H9 (cell line): Measurements from ENCODE around the gene NCKAP5. TPM values are rescaled to one million over a fixed set of nuclear protein-coding genes. Genes with fewer than 3 reads are reported as not detected.

Experiments used
- DNase-seq: peaks from one replicate; pipeline ENCODE4 v3.0.0-alpha.2; 2017
- H2AFZ ChIP-seq: one replicate; pipeline ENCODE4 v1.6.1; 2013; ENCODE audit warnings: mild to moderate bottlenecking, low read length, control low read depth, moderate library complexity
- H2AK5ac ChIP-seq: 2 replicates; pipeline ENCODE4 v1.6.1; 2013; ENCODE audit warnings: low read length, control low read depth, mixed read lengths; ENCODE audit not compliant: insufficient read length
- H2BK120ac ChIP-seq: one replicate; pipeline ENCODE4 v1.6.1; 2013; ENCODE audit warnings: low read depth, mild to moderate bottlenecking, low read length, control low read depth, inconsistent platforms; ENCODE audit not compliant: poor library complexity, severe bottlenecking
- H2BK12ac ChIP-seq: 2 replicates; pipeline ENCODE4 v1.6.1; 2013; ENCODE audit warnings: low read length, control low read depth, mixed read lengths, low read depth; ENCODE audit not compliant: insufficient read length
- H2BK15ac ChIP-seq: 2 replicates; pipeline ENCODE4 v1.6.1; 2013; ENCODE audit warnings: low read depth, low read length, control low read depth
- H2BK20ac ChIP-seq: one replicate; pipeline ENCODE4 v1.6.1; 2013; ENCODE audit warnings: low read depth, mild to moderate bottlenecking, low read length, control low read depth, inconsistent platforms; ENCODE audit not compliant: poor library complexity, severe bottlenecking
- H2BK5ac ChIP-seq: 2 replicates; pipeline ENCODE4 v1.6.1; 2013; ENCODE audit warnings: low read length, control low read depth, mixed read lengths; ENCODE audit not compliant: insufficient read length
- H3K14ac ChIP-seq: 2 replicates; pipeline ENCODE4 v1.6.1; 2013; ENCODE audit warnings: low read length, control low read depth; ENCODE audit not compliant: insufficient read depth
- H3K18ac ChIP-seq: 2 replicates; pipeline ENCODE4 v1.6.1; 2013; ENCODE audit warnings: low read depth, mild to moderate bottlenecking, mixed read lengths, low read length, control low read depth; ENCODE audit not compliant: insufficient read length
- H3K23ac ChIP-seq: 2 replicates; pipeline ENCODE4 v1.6.1; 2013; ENCODE audit warnings: low read length, control low read depth, mixed read lengths, low read depth; ENCODE audit not compliant: insufficient read length
- H3K23me2 ChIP-seq: 2 replicates; pipeline ENCODE4 v1.6.1; 2013; ENCODE audit warnings: low read depth, mild to moderate bottlenecking, mixed read lengths, low read length, control low read depth; ENCODE audit not compliant: insufficient read length, poor library complexity, severe bottlenecking
- H3K27ac ChIP-seq: 2 replicates; pipeline ENCODE4 v1.5.1; 2013; ENCODE audit warnings: low read length, control low read depth, mixed read lengths, low read depth; ENCODE audit not compliant: insufficient read length
- H3K27me3 ChIP-seq: 2 replicates; pipeline ENCODE4 v1.6.1; 2013; ENCODE audit warnings: low read length, control low read depth, inconsistent platforms; ENCODE audit not compliant: insufficient read depth
- H3K4ac ChIP-seq: 2 replicates; pipeline ENCODE4 v1.6.1; 2013; ENCODE audit warnings: low read depth, mild to moderate bottlenecking, control low read depth, inconsistent platforms, low read length, moderate library complexity
- H3K4me1 ChIP-seq: 2 replicates; pipeline ENCODE4 v1.6.1; 2013; ENCODE audit warnings: low read length, control low read depth, inconsistent platforms; ENCODE audit not compliant: insufficient read depth
- H3K4me2 ChIP-seq: 2 replicates; pipeline ENCODE4 v1.6.1; 2013; ENCODE audit warnings: low read length, control low read depth, mixed read lengths; ENCODE audit not compliant: insufficient read length, insufficient read depth
- H3K56ac ChIP-seq: 2 replicates; pipeline ENCODE4 v1.6.1; 2013; ENCODE audit warnings: low read depth, mild to moderate bottlenecking, mixed read lengths, low read length, control low read depth; ENCODE audit not compliant: insufficient read length
- H3K79me1 ChIP-seq: 2 replicates; pipeline ENCODE4 v1.6.1; 2013; ENCODE audit warnings: low read depth, mild to moderate bottlenecking, moderate library complexity, low read length, control low read depth, inconsistent platforms; ENCODE audit not compliant: insufficient read depth, poor library complexity, severe bottlenecking
- H3K79me2 ChIP-seq: 2 replicates; pipeline ENCODE4 v1.6.1; 2013; ENCODE audit warnings: low read length, control low read depth, inconsistent platforms; ENCODE audit not compliant: insufficient read depth
- H3K9ac ChIP-seq: 2 replicates; pipeline ENCODE4 v1.6.1; 2013; ENCODE audit warnings: low read length, control low read depth, mixed read lengths; ENCODE audit not compliant: insufficient read length; ENCODE audit errors: extremely low read depth
- H3K9me3 ChIP-seq: one replicate; pipeline ENCODE4 v1.6.1; 2013; ENCODE audit warnings: low read depth, low read length, inconsistent platforms; ENCODE audit not compliant: control insufficient read depth
- H3T11ph ChIP-seq: one replicate; pipeline ENCODE4 v1.6.1; 2013; ENCODE audit warnings: mild to moderate bottlenecking, low read length, control low read depth, inconsistent platforms
- H4K20me1 ChIP-seq: one replicate; pipeline ENCODE4 v1.6.1; 2013; ENCODE audit not compliant: control insufficient read depth, insufficient read length, insufficient read depth
- H4K5ac ChIP-seq: 2 replicates; pipeline ENCODE4 v1.6.1; 2013; ENCODE audit warnings: low read depth, mild to moderate bottlenecking, mixed read lengths, low read length, control low read depth; ENCODE audit not compliant: insufficient read length
- H4K8ac ChIP-seq: replicated peaks from 2 replicates; pipeline ENCODE4 v1.6.1; 2013; ENCODE audit warnings: low read length, control low read depth, mixed read lengths, low read depth; ENCODE audit not compliant: insufficient read length
- H4K91ac ChIP-seq: 2 replicates; pipeline ENCODE4 v1.6.1; 2013; ENCODE audit warnings: low read depth, mild to moderate bottlenecking, moderate library complexity, mixed read lengths, low read length, control low read depth; ENCODE audit not compliant: insufficient read length
- H3K27ac Mint-ChIP-seq, 3 experiments: 2 replicates in 2 of 3; 3 replicates in 1 of 3; pipeline ENCODE4 v1.8.0; 2020 to 2021; ENCODE audit warnings: mixed read lengths in 3 of 3, mild to moderate bottlenecking in 1 of 3, moderate library complexity in 1 of 3
- H3K27me3 Mint-ChIP-seq: 2 replicates; pipeline ENCODE4 v1.8.0; 2021; ENCODE audit warnings: low read depth, mild to moderate bottlenecking, moderate library complexity, mixed read lengths
- H3K36me3 Mint-ChIP-seq, 3 experiments: 2 replicates in 2 of 3; 3 replicates in 1 of 3; pipeline ENCODE4 v1.8.0; 2020 to 2021; ENCODE audit warnings: low read depth in 3 of 3, mixed read lengths in 3 of 3; ENCODE audit not compliant: insufficient read depth in 1 of 3
- H3K4me1 Mint-ChIP-seq, 2 experiments: 2 replicates each; pipeline ENCODE4 v1.8.0; 2020; ENCODE audit warnings: mixed read lengths in 2 of 2
- H3K4me3 Mint-ChIP-seq, 2 experiments: 2 replicates in 1 of 2; 3 replicates in 1 of 2; pipeline ENCODE4 v1.8.0; 2020 to 2021; ENCODE audit warnings: mild to moderate bottlenecking in 2 of 2, mixed read lengths in 2 of 2, moderate library complexity in 1 of 2
- H3K9me3 Mint-ChIP-seq, 2 experiments: 2 replicates in 1 of 2; 3 replicates in 1 of 2; pipeline ENCODE4 v1.8.0; 2020; ENCODE audit warnings: mild to moderate bottlenecking in 2 of 2, mixed read lengths in 2 of 2, moderate library complexity in 1 of 2
- WGBS: extraction: QIAGEN DNeasy Blood & Tissue Kit; methylation state at CpG from one replicate; pipeline ENCODE4 v1.1.7; 2013; ENCODE audit warnings: missing lambda C conversion rate, low lambda C conversion rate, mixed read lengths; ENCODE audit not compliant: insufficient read length; ENCODE audit errors: extremely low coverage; 5-methylcytosine and 5-hydroxymethylcytosine counted together
- total RNA-seq: library from RNA; stranded (reverse); gene quantifications from 2 replicates; pipeline ENCODE4 v1.2.1, GENCODE V29; 2021
- TF ChIP-seq, protein P1 (sequence below): fragments of 200-600 bp; sonication (generic); conservative IDR thresholded peaks from 3 replicates; pipeline ENCODE4 v1.8.0; 2021; ENCODE audit warnings: antibody characterized with exemption, mild to moderate bottlenecking

Gene NCKAP5
- total RNA-seq, 1 experiment from 2014 or later: 0.26 TPM

DNA sequence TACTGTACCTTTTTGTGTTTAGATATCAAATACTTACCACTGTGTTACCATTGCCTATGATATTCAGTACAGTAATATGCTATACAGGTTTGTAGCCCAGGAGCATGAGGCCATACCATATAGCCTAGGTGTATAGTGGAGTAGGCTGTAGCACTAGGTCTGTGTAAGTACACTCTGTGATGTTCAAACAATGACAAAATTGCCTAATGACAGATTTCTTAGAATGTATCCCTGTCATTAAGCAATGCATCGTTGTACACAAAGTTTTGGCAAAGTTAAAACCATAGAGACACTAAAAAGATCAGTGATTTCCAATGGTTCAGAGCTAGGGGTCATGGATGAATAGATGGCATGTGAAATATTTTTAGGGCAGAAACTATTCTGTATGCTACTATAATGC, 415.5 kb downstream of the NCKAP5 start:
- H2AFZ ChIP-seq: no peak overlapping the region
- no peak overlapping the region for H4K5ac ChIP-seq
- H3K9me3 ChIP-seq: no peaks in the 10 kb centered on the region
- no peak overlapping the region for H3K9ac ChIP-seq
- Mint-ChIP-seq H3K9me3 (peaks cover 17 to 18% of the 10 kb centered on the region in 2 experiments; a peak in 4 of 5 replicates), H3K27me3 (no peaks in the 10 kb centered on the region), H3K4me3 (no peak overlapping the region), H3K4me1 (peaks cover 4 to 5% of the 10 kb centered on the region in 2 experiments; a peak in 3 of 4 replicates), H3K27ac (no peak overlapping the region), H3K36me3 (peaks cover 0 to 16% (median 2%) of the 10 kb centered on the region in 3 experiments; a peak in 6 of 7 replicates)
- no peak overlapping the region for H3K4me2 ChIP-seq
- H2AK5ac ChIP-seq: no peak overlapping the region
- no peak overlapping the region for H3K27ac ChIP-seq
- no peaks in the 10 kb centered on the region for H3K79me2 ChIP-seq
- H4K8ac ChIP-seq: no peak overlapping the region
- TF ChIP-seq, protein P1, sequence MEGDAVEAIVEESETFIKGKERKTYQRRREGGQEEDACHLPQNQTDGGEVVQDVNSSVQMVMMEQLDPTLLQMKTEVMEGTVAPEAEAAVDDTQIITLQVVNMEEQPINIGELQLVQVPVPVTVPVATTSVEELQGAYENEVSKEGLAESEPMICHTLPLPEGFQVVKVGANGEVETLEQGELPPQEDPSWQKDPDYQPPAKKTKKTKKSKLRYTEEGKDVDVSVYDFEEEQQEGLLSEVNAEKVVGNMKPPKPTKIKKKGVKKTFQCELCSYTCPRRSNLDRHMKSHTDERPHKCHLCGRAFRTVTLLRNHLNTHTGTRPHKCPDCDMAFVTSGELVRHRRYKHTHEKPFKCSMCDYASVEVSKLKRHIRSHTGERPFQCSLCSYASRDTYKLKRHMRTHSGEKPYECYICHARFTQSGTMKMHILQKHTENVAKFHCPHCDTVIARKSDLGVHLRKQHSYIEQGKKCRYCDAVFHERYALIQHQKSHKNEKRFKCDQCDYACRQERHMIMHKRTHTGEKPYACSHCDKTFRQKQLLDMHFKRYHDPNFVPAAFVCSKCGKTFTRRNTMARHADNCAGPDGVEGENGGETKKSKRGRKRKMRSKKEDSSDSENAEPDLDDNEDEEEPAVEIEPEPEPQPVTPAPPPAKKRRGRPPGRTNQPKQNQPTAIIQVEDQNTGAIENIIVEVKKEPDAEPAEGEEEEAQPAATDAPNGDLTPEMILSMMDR: no peak
- no peak overlapping the region for H2BK12ac ChIP-seq
- no peak overlapping the region for H3K4ac ChIP-seq
- no peak overlapping the region for H2BK20ac ChIP-seq
- H3K23me2 ChIP-seq: no peaks in the 10 kb centered on the region
- H3K4me1 ChIP-seq: no peaks in the 10 kb centered on the region
- no peak overlapping the region for H3T11ph ChIP-seq
- H3K56ac ChIP-seq: no peak overlapping the region
- no peaks in the 10 kb centered on the region for H3K79me1 ChIP-seq
- H3K23ac ChIP-seq: no peak overlapping the region
- H2BK5ac ChIP-seq: no peak overlapping the region
- DNase-seq: no peak
- H4K91ac ChIP-seq: no peak overlapping the region
- no peak overlapping the region for H2BK15ac ChIP-seq
- no peak overlapping the region for H3K18ac ChIP-seq
- H2BK120ac ChIP-seq: no peak overlapping the region
- WGBS: no CpG with 5 or more reads among the region's 1 CpG
- H3K27me3 ChIP-seq: no peaks in the 10 kb centered on the region
- no peaks in the 10 kb centered on the region for H4K20me1 ChIP-seq
- H3K14ac ChIP-seq: no peak overlapping the region
